WTC11 (cell line): ENCODE measurements around the gene PRRT1.

Experiments
- ATF1 ChIP-seq: sonication (generic); formaldehyde crosslinking; IDR thresholded peaks from 2 replicates; pipeline ENCODE4 v1.8.1; 2023; ENCODE audit warnings: mild to moderate bottlenecking, moderate library complexity, missing genetic modification reagents
- CREM ChIP-seq: sonication (generic); formaldehyde crosslinking; IDR thresholded peaks from 2 replicates; pipeline ENCODE4 v1.8.1; 2022; ENCODE audit warnings: mild to moderate bottlenecking, missing genetic modification reagents, moderate library complexity
- ESRRA ChIP-seq: sonication (generic); formaldehyde crosslinking; IDR thresholded peaks from 2 replicates; pipeline ENCODE4 v1.8.1; 2022; ENCODE audit warnings: mild to moderate bottlenecking, missing genetic modification reagents, borderline replicate concordance
- SMAD3 ChIP-seq: sonication (generic); formaldehyde crosslinking; IDR thresholded peaks from 2 replicates; pipeline ENCODE4 v1.8.0; 2022; ENCODE audit warnings: missing genetic modification reagents, mild to moderate bottlenecking, borderline replicate concordance
- ZNF263 ChIP-seq: sonication (generic); formaldehyde crosslinking; IDR thresholded peaks from 2 replicates; pipeline ENCODE4 v1.8.1; 2022; ENCODE audit warnings: low read depth, mild to moderate bottlenecking, moderate library complexity, missing genetic modification reagents
- TF ChIP-seq, protein P1 (sequence below): fragments of 250-450 bp; sonication (Bioruptor Pico); IDR thresholded peaks from 2 replicates; pipeline ENCODE4 v1.9.0; 2021; ENCODE audit warnings: mild to moderate bottlenecking, borderline replicate concordance
- TF ChIP-seq, protein P2 (sequence below): sonication (generic); formaldehyde crosslinking; conservative IDR thresholded peaks from 2 replicates; pipeline ENCODE4 v1.8.1; 2022; ENCODE audit warnings: mild to moderate bottlenecking, missing genetic modification reagents
- TF ChIP-seq, protein P3 (sequence below): fragments of 200-600 bp; IDR thresholded peaks from 2 replicates; pipeline ENCODE4 v1.8.0; 2022; ENCODE audit warnings: antibody characterized with exemption
- TF ChIP-seq, protein P4 (sequence below): sonication (generic); formaldehyde crosslinking; IDR thresholded peaks from 2 replicates; pipeline ENCODE4 v1.8.1; 2022; ENCODE audit warnings: low read depth, missing genetic modification reagents, borderline replicate concordance
- TF ChIP-seq, protein P5 (sequence below): sonication (generic); formaldehyde crosslinking; conservative IDR thresholded peaks from 2 replicates; pipeline ENCODE4 v1.8.1; 2023; ENCODE audit warnings: mild to moderate bottlenecking, low read depth, missing genetic modification reagents, moderate library complexity
- TF ChIP-seq, protein P6 (sequence below): fragments of 250-450 bp; sonication (Bioruptor Pico); IDR thresholded peaks from 2 replicates; pipeline ENCODE4 v1.9.0; 2021; ENCODE audit warnings: mild to moderate bottlenecking

DNA sequence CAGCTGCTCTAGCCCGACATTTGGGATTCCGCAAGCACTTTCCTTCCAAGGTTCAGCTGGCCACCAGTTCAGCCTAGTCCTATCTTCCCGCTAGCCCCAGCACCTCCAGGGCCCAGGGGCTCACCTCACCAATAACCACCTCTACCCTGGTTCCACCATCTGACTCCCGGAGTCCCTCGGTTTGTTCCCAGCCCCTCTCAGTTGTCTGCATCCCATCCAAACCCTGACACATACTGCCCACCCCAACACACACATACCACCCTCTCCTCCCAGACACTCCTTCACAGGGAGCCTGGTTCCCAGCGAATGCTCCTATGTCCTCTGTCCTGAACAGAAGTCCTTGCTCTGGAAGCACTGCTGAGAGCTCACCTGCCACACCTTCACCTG is 43.0 kb downstream of the PRRT1 start:
- TF ChIP-seq, protein P1, sequence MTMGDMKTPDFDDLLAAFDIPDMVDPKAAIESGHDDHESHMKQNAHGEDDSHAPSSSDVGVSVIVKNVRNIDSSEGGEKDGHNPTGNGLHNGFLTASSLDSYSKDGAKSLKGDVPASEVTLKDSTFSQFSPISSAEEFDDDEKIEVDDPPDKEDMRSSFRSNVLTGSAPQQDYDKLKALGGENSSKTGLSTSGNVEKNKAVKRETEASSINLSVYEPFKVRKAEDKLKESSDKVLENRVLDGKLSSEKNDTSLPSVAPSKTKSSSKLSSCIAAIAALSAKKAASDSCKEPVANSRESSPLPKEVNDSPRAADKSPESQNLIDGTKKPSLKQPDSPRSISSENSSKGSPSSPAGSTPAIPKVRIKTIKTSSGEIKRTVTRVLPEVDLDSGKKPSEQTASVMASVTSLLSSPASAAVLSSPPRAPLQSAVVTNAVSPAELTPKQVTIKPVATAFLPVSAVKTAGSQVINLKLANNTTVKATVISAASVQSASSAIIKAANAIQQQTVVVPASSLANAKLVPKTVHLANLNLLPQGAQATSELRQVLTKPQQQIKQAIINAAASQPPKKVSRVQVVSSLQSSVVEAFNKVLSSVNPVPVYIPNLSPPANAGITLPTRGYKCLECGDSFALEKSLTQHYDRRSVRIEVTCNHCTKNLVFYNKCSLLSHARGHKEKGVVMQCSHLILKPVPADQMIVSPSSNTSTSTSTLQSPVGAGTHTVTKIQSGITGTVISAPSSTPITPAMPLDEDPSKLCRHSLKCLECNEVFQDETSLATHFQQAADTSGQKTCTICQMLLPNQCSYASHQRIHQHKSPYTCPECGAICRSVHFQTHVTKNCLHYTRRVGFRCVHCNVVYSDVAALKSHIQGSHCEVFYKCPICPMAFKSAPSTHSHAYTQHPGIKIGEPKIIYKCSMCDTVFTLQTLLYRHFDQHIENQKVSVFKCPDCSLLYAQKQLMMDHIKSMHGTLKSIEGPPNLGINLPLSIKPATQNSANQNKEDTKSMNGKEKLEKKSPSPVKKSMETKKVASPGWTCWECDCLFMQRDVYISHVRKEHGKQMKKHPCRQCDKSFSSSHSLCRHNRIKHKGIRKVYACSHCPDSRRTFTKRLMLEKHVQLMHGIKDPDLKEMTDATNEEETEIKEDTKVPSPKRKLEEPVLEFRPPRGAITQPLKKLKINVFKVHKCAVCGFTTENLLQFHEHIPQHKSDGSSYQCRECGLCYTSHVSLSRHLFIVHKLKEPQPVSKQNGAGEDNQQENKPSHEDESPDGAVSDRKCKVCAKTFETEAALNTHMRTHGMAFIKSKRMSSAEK (CRISPR knock-in tag), result no peak
- TF ChIP-seq, protein P2, sequence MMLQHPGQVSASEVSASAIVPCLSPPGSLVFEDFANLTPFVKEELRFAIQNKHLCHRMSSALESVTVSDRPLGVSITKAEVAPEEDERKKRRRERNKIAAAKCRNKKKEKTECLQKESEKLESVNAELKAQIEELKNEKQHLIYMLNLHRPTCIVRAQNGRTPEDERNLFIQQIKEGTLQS, result no peak
- TF ChIP-seq ESRRA (CRISPR knock-in tag) (no peak), ATF1 (CRISPR knock-in tag) (no peak), CREM (no peak), ZNF263 (no peak), SMAD3 (CRISPR knock-in tag) (no peak)
- TF ChIP-seq, protein P3, sequence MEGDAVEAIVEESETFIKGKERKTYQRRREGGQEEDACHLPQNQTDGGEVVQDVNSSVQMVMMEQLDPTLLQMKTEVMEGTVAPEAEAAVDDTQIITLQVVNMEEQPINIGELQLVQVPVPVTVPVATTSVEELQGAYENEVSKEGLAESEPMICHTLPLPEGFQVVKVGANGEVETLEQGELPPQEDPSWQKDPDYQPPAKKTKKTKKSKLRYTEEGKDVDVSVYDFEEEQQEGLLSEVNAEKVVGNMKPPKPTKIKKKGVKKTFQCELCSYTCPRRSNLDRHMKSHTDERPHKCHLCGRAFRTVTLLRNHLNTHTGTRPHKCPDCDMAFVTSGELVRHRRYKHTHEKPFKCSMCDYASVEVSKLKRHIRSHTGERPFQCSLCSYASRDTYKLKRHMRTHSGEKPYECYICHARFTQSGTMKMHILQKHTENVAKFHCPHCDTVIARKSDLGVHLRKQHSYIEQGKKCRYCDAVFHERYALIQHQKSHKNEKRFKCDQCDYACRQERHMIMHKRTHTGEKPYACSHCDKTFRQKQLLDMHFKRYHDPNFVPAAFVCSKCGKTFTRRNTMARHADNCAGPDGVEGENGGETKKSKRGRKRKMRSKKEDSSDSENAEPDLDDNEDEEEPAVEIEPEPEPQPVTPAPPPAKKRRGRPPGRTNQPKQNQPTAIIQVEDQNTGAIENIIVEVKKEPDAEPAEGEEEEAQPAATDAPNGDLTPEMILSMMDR, result no peak
- TF ChIP-seq, protein P4, sequence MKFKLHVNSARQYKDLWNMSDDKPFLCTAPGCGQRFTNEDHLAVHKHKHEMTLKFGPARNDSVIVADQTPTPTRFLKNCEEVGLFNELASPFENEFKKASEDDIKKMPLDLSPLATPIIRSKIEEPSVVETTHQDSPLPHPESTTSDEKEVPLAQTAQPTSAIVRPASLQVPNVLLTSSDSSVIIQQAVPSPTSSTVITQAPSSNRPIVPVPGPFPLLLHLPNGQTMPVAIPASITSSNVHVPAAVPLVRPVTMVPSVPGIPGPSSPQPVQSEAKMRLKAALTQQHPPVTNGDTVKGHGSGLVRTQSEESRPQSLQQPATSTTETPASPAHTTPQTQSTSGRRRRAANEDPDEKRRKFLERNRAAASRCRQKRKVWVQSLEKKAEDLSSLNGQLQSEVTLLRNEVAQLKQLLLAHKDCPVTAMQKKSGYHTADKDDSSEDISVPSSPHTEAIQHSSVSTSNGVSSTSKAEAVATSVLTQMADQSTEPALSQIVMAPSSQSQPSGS (CRISPR knock-in tag), result no peak
- TF ChIP-seq, protein P5, sequence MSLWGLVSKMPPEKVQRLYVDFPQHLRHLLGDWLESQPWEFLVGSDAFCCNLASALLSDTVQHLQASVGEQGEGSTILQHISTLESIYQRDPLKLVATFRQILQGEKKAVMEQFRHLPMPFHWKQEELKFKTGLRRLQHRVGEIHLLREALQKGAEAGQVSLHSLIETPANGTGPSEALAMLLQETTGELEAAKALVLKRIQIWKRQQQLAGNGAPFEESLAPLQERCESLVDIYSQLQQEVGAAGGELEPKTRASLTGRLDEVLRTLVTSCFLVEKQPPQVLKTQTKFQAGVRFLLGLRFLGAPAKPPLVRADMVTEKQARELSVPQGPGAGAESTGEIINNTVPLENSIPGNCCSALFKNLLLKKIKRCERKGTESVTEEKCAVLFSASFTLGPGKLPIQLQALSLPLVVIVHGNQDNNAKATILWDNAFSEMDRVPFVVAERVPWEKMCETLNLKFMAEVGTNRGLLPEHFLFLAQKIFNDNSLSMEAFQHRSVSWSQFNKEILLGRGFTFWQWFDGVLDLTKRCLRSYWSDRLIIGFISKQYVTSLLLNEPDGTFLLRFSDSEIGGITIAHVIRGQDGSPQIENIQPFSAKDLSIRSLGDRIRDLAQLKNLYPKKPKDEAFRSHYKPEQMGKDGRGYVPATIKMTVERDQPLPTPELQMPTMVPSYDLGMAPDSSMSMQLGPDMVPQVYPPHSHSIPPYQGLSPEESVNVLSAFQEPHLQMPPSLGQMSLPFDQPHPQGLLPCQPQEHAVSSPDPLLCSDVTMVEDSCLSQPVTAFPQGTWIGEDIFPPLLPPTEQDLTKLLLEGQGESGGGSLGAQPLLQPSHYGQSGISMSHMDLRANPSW (CRISPR knock-in tag), result no peak
- TF ChIP-seq, protein P6, sequence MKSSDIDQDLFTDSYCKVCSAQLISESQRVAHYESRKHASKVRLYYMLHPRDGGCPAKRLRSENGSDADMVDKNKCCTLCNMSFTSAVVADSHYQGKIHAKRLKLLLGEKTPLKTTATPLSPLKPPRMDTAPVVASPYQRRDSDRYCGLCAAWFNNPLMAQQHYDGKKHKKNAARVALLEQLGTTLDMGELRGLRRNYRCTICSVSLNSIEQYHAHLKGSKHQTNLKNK, result no peak
